ENCODE data around the gene CELF6. TPM values are rescaled to one million over a fixed set of nuclear protein-coding genes. Genes with fewer than 3 reads are reported as not detected.

Gene CELF6
- polyA plus RNA-seq, 3 donors = 2.9 TPM; not detected in 2

GRCh38 chr15:72358121-72358520 is 38.2 kb upstream of the CELF6 start:
- intact Hi-C loops (cut with micrococcal nuclease) = no loop called here
- peaks cover 29% of the 10 kb centered on the region for H3K4me1 Mint-ChIP-seq
- Histone ChIP-seq H4K20me1 (ENCODE audit: insufficient read depth, low read length) (peaks cover 83% of the 10 kb centered on the region), H3K9ac (ENCODE audit: insufficient read depth, low read length, poor library complexity, severe bottlenecking) (no peak overlapping the region), H3K36me3 (replicated peaks in 1 of 2; ENCODE audit: control insufficient read depth in 1 of 2, insufficient read depth in 2 of 2, low read length in 2 of 2) (peaks cover 32 to 67% of the 10 kb centered on the region in 2 donors), H3K4me3 (replicated peaks in 1 of 3; ENCODE audit: low read depth in 2 of 3, low read length in 3 of 3) (no peak overlapping the region), H3K27ac (ENCODE audit: low read depth in 1 of 2, low read length in 2 of 2) (no peak overlapping the region), H3K79me2 (ENCODE audit: insufficient read depth, low read length) (peaks cover 72% of the 10 kb centered on the region), H3K27me3 (ENCODE audit: control insufficient read depth in 2 of 2, insufficient read depth in 2 of 2, low read length in 2 of 2) (no peaks in the 10 kb centered on the region), H3K4me1 (ENCODE audit: control insufficient read depth in 1 of 2, insufficient read depth in 2 of 2, low read length in 2 of 2) (peaks cover 16 to 19% of the 10 kb centered on the region in 2 donors), H3K9me3 (replicated peaks in 1 of 2; ENCODE audit: control insufficient read depth in 1 of 2, insufficient read depth in 1 of 2, low read length in 2 of 2) (no peaks in the 10 kb centered on the region), H2AFZ (ENCODE audit: insufficient read depth, low read depth, low read length, poor library complexity, severe bottlenecking) (no peak overlapping the region), H3K4me2 (replicated peaks; ENCODE audit: extremely low read depth, low read length, poor library complexity, severe bottlenecking) (no peak overlapping the region)
- no peak for TF ChIP-seq CTCF (IDR thresholded peaks at IDR 0.05)
- no peak overlapping the region for H3K4me3 Mint-ChIP-seq
- H3K27ac Mint-ChIP-seq = peak overlapping the region in 1 of 7 donors; percentile 60
- peaks cover 38 to 57% of the 10 kb centered on the region in 2 donors for H3K36me3 Mint-ChIP-seq
- no peak for DNase-seq
- H3K9me3 Mint-ChIP-seq = no peaks in the 10 kb centered on the region
- WGBS (ENCODE audit: insufficient coverage) = 100% methylated on average over 2 of the region's 3 CpGs
- no peaks in the 10 kb centered on the region for H3K27me3 Mint-ChIP-seq (ENCODE audit: low read depth in 3 of 3)

GRCh38 chr15:72354496-72354895 is 34.5 kb upstream of the CELF6 start:
- no peak overlapping the region for H3K4me3 ChIP-seq (replicated peaks in 1 of 3; ENCODE audit: low read depth in 2 of 3, low read length in 3 of 3)
- H3K36me3 ChIP-seq (replicated peaks in 1 of 2; ENCODE audit: control insufficient read depth in 1 of 2, insufficient read depth in 2 of 2, low read length in 2 of 2) = peaks cover 65 to 96% of the 10 kb centered on the region in 2 donors
- no peak for TF ChIP-seq CTCF (IDR thresholded peaks at IDR 0.05)
- H3K27me3 Mint-ChIP-seq (ENCODE audit: low read depth in 3 of 3) = no peaks in the 10 kb centered on the region
- no peak overlapping the region for H3K9ac ChIP-seq (ENCODE audit: insufficient read depth, low read length, poor library complexity, severe bottlenecking)
- peaks cover 47% of the 10 kb centered on the region for H4K20me1 ChIP-seq (ENCODE audit: insufficient read depth, low read length)
- no peaks in the 10 kb centered on the region for H3K9me3 ChIP-seq (replicated peaks in 1 of 2; ENCODE audit: control insufficient read depth in 1 of 2, insufficient read depth in 1 of 2, low read length in 2 of 2)
- intact Hi-C loops (cut with micrococcal nuclease) = no loop called here
- peaks cover 36% of the 10 kb centered on the region for H3K79me2 ChIP-seq (ENCODE audit: insufficient read depth, low read length)
- no peak overlapping the region for H2AFZ ChIP-seq (ENCODE audit: insufficient read depth, low read depth, low read length, poor library complexity, severe bottlenecking)
- no peak overlapping the region for H3K4me2 ChIP-seq (replicated peaks; ENCODE audit: extremely low read depth, low read length, poor library complexity, severe bottlenecking)
- H3K4me1 ChIP-seq (ENCODE audit: control insufficient read depth in 1 of 2, insufficient read depth in 2 of 2, low read length in 2 of 2) = peaks cover 12 to 19% of the 10 kb centered on the region in 2 donors
- H3K36me3 Mint-ChIP-seq = peaks cover 71 to 93% of the 10 kb centered on the region in 2 donors
- no peak overlapping the region for H3K27ac ChIP-seq (ENCODE audit: low read depth in 1 of 2, low read length in 2 of 2)
- H3K9me3 Mint-ChIP-seq = no peaks in the 10 kb centered on the region
- no peak overlapping the region for H3K27ac Mint-ChIP-seq
- DNase-seq = no peak
- no CpG with 5 or more reads among the region's 1 CpG for WGBS (ENCODE audit: insufficient coverage)
- H3K4me3 Mint-ChIP-seq = no peak overlapping the region
- peaks cover 29% of the 10 kb centered on the region for H3K4me1 Mint-ChIP-seq
- H3K27me3 ChIP-seq (ENCODE audit: control insufficient read depth in 2 of 2, insufficient read depth in 2 of 2, low read length in 2 of 2) = no peaks in the 10 kb centered on the region
